Vagina (tissue), 2 donors: ENCODE measurements around the gene OGG1.

ENCODE experiments used
- CTCF ChIP-seq, 3 experiments: fragments of 450-650 bp in 2 of 3; fragments of 200-600 bp in 1 of 3; sonication (generic) in 1 of 3; IDR thresholded peaks; one replicate each; pipeline ENCODE4 v1.5.1; 2017 to 2019; ENCODE audit warnings: antibody characterized with exemption in 3 of 3, mild to moderate bottlenecking in 2 of 3, moderate library complexity in 2 of 3
- POLR2A ChIP-seq, 2 donors: fragments of 450-650 bp; IDR thresholded peaks; one replicate each; pipeline ENCODE4 v1.6.1; 2017; ENCODE audit warnings: antibody characterized with exemption in 2 of 2, mild to moderate bottlenecking in 2 of 2, moderate library complexity in 2 of 2
- POLR2AphosphoS5 ChIP-seq, 2 donors: sonication (generic); formaldehyde crosslinking; IDR thresholded peaks; one replicate each; pipeline ENCODE4 v1.9.0; 2017; ENCODE audit warnings: antibody characterized with exemption in 2 of 2, mild to moderate bottlenecking in 2 of 2, low read depth in 1 of 2; ENCODE audit not compliant: insufficient read depth in 1 of 2

DNA sequence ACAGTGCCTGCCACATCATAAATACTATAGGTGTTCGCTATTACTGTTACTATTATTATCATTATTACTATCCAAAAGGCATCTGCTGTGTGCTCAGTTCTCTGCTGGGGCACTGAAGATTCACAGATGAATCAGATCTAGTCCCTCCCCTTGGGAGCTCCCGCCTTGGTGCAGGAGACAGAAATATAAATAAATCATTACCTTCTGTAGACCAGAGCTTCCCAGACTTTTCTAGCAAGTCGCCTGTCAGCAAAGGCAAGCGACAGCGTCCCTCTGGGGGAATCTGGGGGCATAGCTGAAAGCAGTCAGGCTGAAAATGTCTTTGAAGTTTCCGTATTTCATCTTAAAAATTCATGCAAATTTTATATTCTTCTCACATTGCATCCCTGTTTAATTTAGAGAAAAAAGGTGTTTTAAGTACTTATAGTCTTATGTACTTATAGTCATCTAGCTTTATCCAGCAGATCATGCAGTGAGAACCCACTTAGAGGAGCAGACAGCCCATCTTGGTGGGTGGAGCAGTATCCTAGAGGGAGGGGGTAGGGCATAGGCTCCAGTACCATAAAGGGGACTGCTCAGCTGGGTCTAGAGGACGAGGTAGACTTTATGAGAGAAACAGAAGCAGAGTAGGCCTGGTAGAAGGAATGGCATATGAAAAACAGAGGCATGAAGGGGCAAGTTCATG is 28.6 kb upstream of the OGG1 start:
- no peak for TF ChIP-seq CTCF (IDR thresholded peaks at IDR 0.05)
- no peak for TF ChIP-seq POLR2AphosphoS5 (IDR thresholded peaks at IDR 0.05; ENCODE audit: insufficient read depth in 1 of 2, low read depth in 1 of 2)
- no peak for TF ChIP-seq POLR2A (IDR thresholded peaks at IDR 0.05)
